Neural progenitor cell (in vitro differentiated cells): ENCODE measurements around the gene KCNH2. TPM values are rescaled to one million over a fixed set of nuclear protein-coding genes. Genes with fewer than 3 reads are reported as not detected.

ENCODE experiments used
- DNase-seq: peaks from one replicate; pipeline ENCODE4 v3.0.0-alpha.2; 2016; ENCODE audit warnings: low spot score
- H2AFZ ChIP-seq: fragments of 200-600 bp; sonication (generic); replicated peaks from 2 replicates; pipeline ENCODE4 v1.6.1; 2016; ENCODE audit warnings: antibody characterized with exemption
- H3F3A ChIP-seq: fragments of 200-600 bp; sonication (generic); 2 replicates; pipeline ENCODE4 v1.6.1; 2016; ENCODE audit warnings: antibody characterized with exemption, low read depth
- H3K27ac ChIP-seq: fragments of 200-600 bp; sonication (generic); 2 replicates; pipeline ENCODE4 v1.5.1; 2016; ENCODE audit warnings: mild to moderate bottlenecking
- H3K27me3 ChIP-seq: fragments of 200-600 bp; sonication (generic); 2 replicates; pipeline ENCODE4 v1.6.1; 2016; ENCODE audit warnings: mild to moderate bottlenecking, moderate library complexity
- H3K36me3 ChIP-seq: fragments of 200-600 bp; sonication (generic); 2 replicates; pipeline ENCODE4 v1.5.1; 2016
- H3K4me1 ChIP-seq: fragments of 200-600 bp; sonication (generic); 2 replicates; pipeline ENCODE4 v1.6.1; 2016; ENCODE audit warnings: mixed run types
- H3K4me2 ChIP-seq: fragments of 200-600 bp; sonication (generic); 2 replicates; pipeline ENCODE4 v1.6.1; 2016
- H3K4me3 ChIP-seq: fragments of 200-600 bp; sonication (generic); 2 replicates; pipeline ENCODE4 v1.5.1; 2016
- H3K79me2 ChIP-seq: fragments of 200-600 bp; sonication (generic); 2 replicates; pipeline ENCODE4 v1.6.1; 2016; ENCODE audit warnings: low read depth
- H3K9ac ChIP-seq: fragments of 200-600 bp; sonication (generic); 2 replicates; pipeline ENCODE4 v1.6.1; 2016
- H3K9me3 ChIP-seq: fragments of 200-600 bp; sonication (generic); 2 replicates; pipeline ENCODE4 v1.5.1; 2016; ENCODE audit warnings: low read depth
- H4K20me1 ChIP-seq: fragments of 200-600 bp; sonication (generic); 2 replicates; pipeline ENCODE4 v1.6.1; 2016; ENCODE audit warnings: low read depth
- H3K27ac Mint-ChIP-seq: 3 replicates; pipeline ENCODE4 v1.8.0; 2021; ENCODE audit warnings: mixed read lengths
- H3K27me3 Mint-ChIP-seq: 2 replicates; pipeline ENCODE4 v1.8.0; 2022; ENCODE audit warnings: low read depth, mild to moderate bottlenecking, inconsistent platforms, moderate library complexity, mixed read lengths; ENCODE audit not compliant: insufficient read depth
- H3K36me3 Mint-ChIP-seq: 3 replicates; pipeline ENCODE4 v1.8.0; 2021; ENCODE audit warnings: mixed read lengths
- H3K4me1 Mint-ChIP-seq: 3 replicates; pipeline ENCODE4 v1.8.0; 2021; ENCODE audit warnings: mixed read lengths
- H3K4me3 Mint-ChIP-seq: 3 replicates; pipeline ENCODE4 v1.8.0; 2021; ENCODE audit warnings: mild to moderate bottlenecking, moderate library complexity, mixed read lengths
- H3K9me3 Mint-ChIP-seq: 3 replicates; pipeline ENCODE4 v1.8.0; 2020; ENCODE audit warnings: mixed read lengths
- EZH2 ChIP-seq: fragments of 200-600 bp; sonication (generic); IDR thresholded peaks from 2 replicates; pipeline ENCODE4 v1.6.1; 2017; ENCODE audit warnings: antibody characterized with exemption, mild to moderate bottlenecking, moderate library complexity
- EZH2phosphoT487 ChIP-seq: fragments of 200-600 bp; sonication (generic); IDR thresholded peaks from 2 replicates; pipeline ENCODE4 v1.6.1; 2017; ENCODE audit warnings: antibody characterized with exemption
- total RNA-seq: library from RNA; depleted of rRNA; stranded (reverse); fragments of >200 nt; gene quantifications from 2 replicates; pipeline ENCODE4 v1.2.3, GENCODE V29; 2015; ENCODE audit warnings: low replicate concordance
- TF ChIP-seq, protein P1 (sequence below): fragments of 200-600 bp; sonication (generic); IDR thresholded peaks from 2 replicates; pipeline ENCODE4 v1.5.1; 2017; ENCODE audit warnings: antibody characterized with exemption, mild to moderate bottlenecking

The KCNH2 gene
- total RNA-seq, 1 donor from 2014 or later: 2.6 TPM

GRCh38 chr7:150914196-150914595, 63.9 kb downstream of the KCNH2 start:
- H3K9me3 Mint-ChIP-seq: no peaks in the 10 kb centered on the region
- H3K9me3 ChIP-seq: no peaks in the 10 kb centered on the region
- H3K27me3 Mint-ChIP-seq: peaks cover 14% of the 10 kb centered on the region
- no peak overlapping the region for H3K27ac ChIP-seq
- TF ChIP-seq EZH2phosphoT487: no peak
- TF ChIP-seq, protein P1, sequence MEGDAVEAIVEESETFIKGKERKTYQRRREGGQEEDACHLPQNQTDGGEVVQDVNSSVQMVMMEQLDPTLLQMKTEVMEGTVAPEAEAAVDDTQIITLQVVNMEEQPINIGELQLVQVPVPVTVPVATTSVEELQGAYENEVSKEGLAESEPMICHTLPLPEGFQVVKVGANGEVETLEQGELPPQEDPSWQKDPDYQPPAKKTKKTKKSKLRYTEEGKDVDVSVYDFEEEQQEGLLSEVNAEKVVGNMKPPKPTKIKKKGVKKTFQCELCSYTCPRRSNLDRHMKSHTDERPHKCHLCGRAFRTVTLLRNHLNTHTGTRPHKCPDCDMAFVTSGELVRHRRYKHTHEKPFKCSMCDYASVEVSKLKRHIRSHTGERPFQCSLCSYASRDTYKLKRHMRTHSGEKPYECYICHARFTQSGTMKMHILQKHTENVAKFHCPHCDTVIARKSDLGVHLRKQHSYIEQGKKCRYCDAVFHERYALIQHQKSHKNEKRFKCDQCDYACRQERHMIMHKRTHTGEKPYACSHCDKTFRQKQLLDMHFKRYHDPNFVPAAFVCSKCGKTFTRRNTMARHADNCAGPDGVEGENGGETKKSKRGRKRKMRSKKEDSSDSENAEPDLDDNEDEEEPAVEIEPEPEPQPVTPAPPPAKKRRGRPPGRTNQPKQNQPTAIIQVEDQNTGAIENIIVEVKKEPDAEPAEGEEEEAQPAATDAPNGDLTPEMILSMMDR: no peak
- no peak for TF ChIP-seq EZH2
- H3K27ac Mint-ChIP-seq: no peak overlapping the region
- H3K4me3 Mint-ChIP-seq: no peak overlapping the region
- H3K4me1 Mint-ChIP-seq: peaks cover 7% of the 10 kb centered on the region
- H3K36me3 Mint-ChIP-seq: no peaks in the 10 kb centered on the region
- H3K4me2 ChIP-seq: no peak overlapping the region
- H4K20me1 ChIP-seq: no peaks in the 10 kb centered on the region
- H3K27me3 ChIP-seq: peaks cover 6% of the 10 kb centered on the region
- DNase-seq: no peak
- H2AFZ ChIP-seq: no peak overlapping the region
- no peaks in the 10 kb centered on the region for H3K36me3 ChIP-seq
- H3F3A ChIP-seq: no peaks in the 10 kb centered on the region
- H3K4me3 ChIP-seq: no peak overlapping the region
- H3K79me2 ChIP-seq: no peaks in the 10 kb centered on the region
- H3K4me1 ChIP-seq: no peaks in the 10 kb centered on the region
- no peak overlapping the region for H3K9ac ChIP-seq

DNA sequence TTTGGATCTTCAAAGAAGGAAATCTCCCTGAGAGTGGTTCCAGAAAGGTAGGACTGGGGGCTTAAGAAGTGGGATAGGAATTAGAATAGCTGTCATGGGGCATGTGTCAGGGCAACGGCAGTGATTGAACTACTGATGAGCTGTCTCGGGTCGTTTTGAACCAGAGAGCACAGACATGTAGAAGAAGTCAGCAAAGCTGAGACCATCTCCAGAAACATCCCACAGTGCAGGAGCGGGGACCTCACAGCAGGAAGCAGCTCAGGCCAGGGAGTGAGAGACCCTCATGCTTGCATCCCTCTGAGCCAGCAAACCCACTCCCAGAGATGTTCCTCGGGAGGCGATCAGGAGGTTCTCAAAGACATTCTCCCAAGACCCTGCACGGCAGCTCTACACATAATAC, 65.7 kb downstream of the KCNH2 start:
- H3K4me2 ChIP-seq: no peak overlapping the region
- H3K27me3 Mint-ChIP-seq: peaks cover 16% of the 10 kb centered on the region

GRCh38 chr7:150911590-150912267, 66.4 kb downstream of the KCNH2 start:
- no peaks in the 10 kb centered on the region for H4K20me1 ChIP-seq
- no peak overlapping the region for H3K27ac Mint-ChIP-seq

More for the DNA sequence above, 65.7 kb downstream of the KCNH2 start:
- H3K4me3 Mint-ChIP-seq: no peak overlapping the region
- H3K4me1 ChIP-seq: no peaks in the 10 kb centered on the region
- no peak overlapping the region for H3K27ac ChIP-seq
- H3K36me3 Mint-ChIP-seq: no peaks in the 10 kb centered on the region
- no peaks in the 10 kb centered on the region for H3F3A ChIP-seq
- H3K4me3 ChIP-seq: no peak overlapping the region
- H3K9me3 Mint-ChIP-seq: no peaks in the 10 kb centered on the region
- no peaks in the 10 kb centered on the region for H3K79me2 ChIP-seq
- no peak overlapping the region for H2AFZ ChIP-seq
- H3K4me1 Mint-ChIP-seq: no peaks in the 10 kb centered on the region
- no peak overlapping the region for H3K27ac Mint-ChIP-seq
- no peaks in the 10 kb centered on the region for H3K36me3 ChIP-seq
- H3K9ac ChIP-seq: no peak overlapping the region
- no peaks in the 10 kb centered on the region for H3K9me3 ChIP-seq
- H4K20me1 ChIP-seq: no peaks in the 10 kb centered on the region
- no peak for TF ChIP-seq EZH2phosphoT487
- no peak for TF ChIP-seq EZH2
- TF ChIP-seq, protein P1: no peak
- DNase-seq: no peak
- H3K27me3 ChIP-seq: no peaks in the 10 kb centered on the region

More at GRCh38 chr7:150911590-150912267, 66.4 kb downstream of the KCNH2 start:
- H3K9me3 ChIP-seq: no peaks in the 10 kb centered on the region
- Mint-ChIP-seq H3K9me3 (no peaks in the 10 kb centered on the region), H3K36me3 (no peaks in the 10 kb centered on the region), H3K4me1 (no peaks in the 10 kb centered on the region), H3K4me3 (no peak overlapping the region), H3K27me3 (peaks cover 14% of the 10 kb centered on the region)
- no peak overlapping the region for H3K4me2 ChIP-seq
- no peak for DNase-seq
- H3F3A ChIP-seq: no peaks in the 10 kb centered on the region
- H3K4me1 ChIP-seq: no peaks in the 10 kb centered on the region
- H3K79me2 ChIP-seq: no peaks in the 10 kb centered on the region
- no peak overlapping the region for H3K27ac ChIP-seq
- H3K4me3 ChIP-seq: no peak overlapping the region
- no peak overlapping the region for H3K9ac ChIP-seq
- TF ChIP-seq, protein P1: no peak
- no peak for TF ChIP-seq EZH2phosphoT487
- TF ChIP-seq EZH2: no peak
- H2AFZ ChIP-seq: no peak overlapping the region
- no peaks in the 10 kb centered on the region for H3K36me3 ChIP-seq
- H3K27me3 ChIP-seq: peaks cover 1% of the 10 kb centered on the region
